GM21390 (cell line): ENCODE measurements around the gene CPNE7.
"Not testable (repeated sequence)": the region's sequence is repeated elsewhere in the genome, so short reads cannot be mapped to it uniquely, and the experiment has no call there.

ENCODE experiments used
- ATAC-seq: cut with Tn5 transposase; IDR thresholded peaks from one replicate; pipeline ENCODE4 v1.9.1; 2021; ENCODE audit not compliant: unreplicated experiment

Gene CPNE7

GRCh38 chr16:89582614-89583196, 7.1 kb downstream of the CPNE7 start:
- no peak for ATAC-seq

- ATAC-seq = no peak
These were observed 7.8 kb downstream of the CPNE7 start for GRCh38 chr16:89583197-89583894.

GRCh38 chr16:89583895-89584644, 8.5 kb downstream of the CPNE7 start:
- no peak for ATAC-seq

- no peak for ATAC-seq
These were observed 9.4 kb downstream of the CPNE7 start for GRCh38 chr16:89584768-89585549.

GRCh38 chr16:89586218-89586617, 10.7 kb downstream of the CPNE7 start:
- no peak for ATAC-seq

- ATAC-seq = no peak
These were observed 11.3 kb downstream of the CPNE7 start for GRCh38 chr16:89586853-89587252.

GRCh38 chr16:89587676-89588075, 12.1 kb downstream of the CPNE7 start:
- ATAC-seq = not testable (repeated sequence)

- no peak for ATAC-seq
These were observed 13.0 kb downstream of the CPNE7 start for GRCh38 chr16:89588413-89589109.

- ATAC-seq = no peak
These were observed 13.8 kb downstream of the CPNE7 start for GRCh38 chr16:89589241-89589926.

- no peak for ATAC-seq
These were observed 18.3 kb downstream of the CPNE7 start for GRCh38 chr16:89593841-89594240.

GRCh38 chr16:89595330-89596060, 19.9 kb downstream of the CPNE7 start:
- ATAC-seq = no peak

- no peak for ATAC-seq
These were observed 20.6 kb downstream of the CPNE7 start for GRCh38 chr16:89596061-89596689.

GRCh38 chr16:89596957-89597649, 21.5 kb downstream of the CPNE7 start:
- ATAC-seq = no peak

GRCh38 chr16:89598199-89598598, 22.6 kb downstream of the CPNE7 start:
- no peak for ATAC-seq

GRCh38 chr16:89599451-89599858, 23.9 kb downstream of the CPNE7 start:
- no peak for ATAC-seq

GRCh38 chr16:89599902-89600301, 24.3 kb downstream of the CPNE7 start:
- no peak for ATAC-seq

- ATAC-seq = no peak
These were observed 24.9 kb downstream of the CPNE7 start for GRCh38 chr16:89600427-89600826.

- no peak for ATAC-seq
These were observed 25.4 kb downstream of the CPNE7 start for GRCh38 chr16:89600956-89601355.

- no peak for ATAC-seq
These were observed 26.3 kb downstream of the CPNE7 start for GRCh38 chr16:89601906-89602272.
